Fibroblast of the aortic adventitia (primary cell): ENCODE results near the gene TLE2. TPM values are rescaled to one million over a fixed set of nuclear protein-coding genes. Genes with fewer than 3 reads are reported as not detected.

Experiments used
- DNase-seq: peaks from one replicate; pipeline ENCODE4 v3.0.0-alpha.2; 2010; ENCODE audit warnings: low read depth
- H3K4me3 ChIP-seq: 2 replicates; pipeline ENCODE4 v1.5.1; 2011; ENCODE audit warnings: low read depth, mild to moderate bottlenecking, control low read depth, low read length, moderate library complexity
- total RNA-seq: library from RNA; depleted of rRNA; stranded (reverse); fragments of >200 nt; gene quantifications from 2 replicates; pipeline ENCODE4 v1.2.3, GENCODE V29; 2012; ENCODE audit warnings: low replicate concordance
- TF ChIP-seq, protein P1 (sequence below): IDR thresholded peaks from 2 replicates; pipeline ENCODE4 v1.5.1; 2011; ENCODE audit warnings: mild to moderate bottlenecking, low read length, control low read depth, inconsistent platforms; ENCODE audit not compliant: insufficient read depth

The TLE2 gene
- total RNA-seq, 1 donor = 5.2 TPM

DNA sequence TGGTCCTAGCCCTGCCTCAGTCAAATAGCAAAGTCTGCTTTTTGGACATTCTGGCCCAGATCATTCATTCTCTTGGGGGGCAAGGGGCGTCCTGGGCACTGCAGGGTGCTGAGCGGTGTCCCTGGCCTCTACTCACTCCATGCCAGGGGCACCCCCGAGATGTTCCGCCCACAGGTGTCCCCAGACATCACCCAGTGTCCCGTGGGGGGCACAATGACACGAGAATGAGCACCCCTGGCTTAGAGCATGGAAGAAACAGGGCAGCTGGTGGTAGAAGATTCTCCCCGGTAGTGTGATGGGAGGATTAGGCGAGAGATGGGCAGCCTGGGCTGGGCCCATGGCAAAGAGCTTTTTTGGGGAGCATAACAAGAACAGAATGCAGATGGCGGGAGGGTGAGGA, 38.5 kb upstream of the TLE2 start:
- DNase-seq = no peak
- TF ChIP-seq, protein P1, sequence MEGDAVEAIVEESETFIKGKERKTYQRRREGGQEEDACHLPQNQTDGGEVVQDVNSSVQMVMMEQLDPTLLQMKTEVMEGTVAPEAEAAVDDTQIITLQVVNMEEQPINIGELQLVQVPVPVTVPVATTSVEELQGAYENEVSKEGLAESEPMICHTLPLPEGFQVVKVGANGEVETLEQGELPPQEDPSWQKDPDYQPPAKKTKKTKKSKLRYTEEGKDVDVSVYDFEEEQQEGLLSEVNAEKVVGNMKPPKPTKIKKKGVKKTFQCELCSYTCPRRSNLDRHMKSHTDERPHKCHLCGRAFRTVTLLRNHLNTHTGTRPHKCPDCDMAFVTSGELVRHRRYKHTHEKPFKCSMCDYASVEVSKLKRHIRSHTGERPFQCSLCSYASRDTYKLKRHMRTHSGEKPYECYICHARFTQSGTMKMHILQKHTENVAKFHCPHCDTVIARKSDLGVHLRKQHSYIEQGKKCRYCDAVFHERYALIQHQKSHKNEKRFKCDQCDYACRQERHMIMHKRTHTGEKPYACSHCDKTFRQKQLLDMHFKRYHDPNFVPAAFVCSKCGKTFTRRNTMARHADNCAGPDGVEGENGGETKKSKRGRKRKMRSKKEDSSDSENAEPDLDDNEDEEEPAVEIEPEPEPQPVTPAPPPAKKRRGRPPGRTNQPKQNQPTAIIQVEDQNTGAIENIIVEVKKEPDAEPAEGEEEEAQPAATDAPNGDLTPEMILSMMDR = no peak
- H3K4me3 ChIP-seq = no peak overlapping the region

DNA sequence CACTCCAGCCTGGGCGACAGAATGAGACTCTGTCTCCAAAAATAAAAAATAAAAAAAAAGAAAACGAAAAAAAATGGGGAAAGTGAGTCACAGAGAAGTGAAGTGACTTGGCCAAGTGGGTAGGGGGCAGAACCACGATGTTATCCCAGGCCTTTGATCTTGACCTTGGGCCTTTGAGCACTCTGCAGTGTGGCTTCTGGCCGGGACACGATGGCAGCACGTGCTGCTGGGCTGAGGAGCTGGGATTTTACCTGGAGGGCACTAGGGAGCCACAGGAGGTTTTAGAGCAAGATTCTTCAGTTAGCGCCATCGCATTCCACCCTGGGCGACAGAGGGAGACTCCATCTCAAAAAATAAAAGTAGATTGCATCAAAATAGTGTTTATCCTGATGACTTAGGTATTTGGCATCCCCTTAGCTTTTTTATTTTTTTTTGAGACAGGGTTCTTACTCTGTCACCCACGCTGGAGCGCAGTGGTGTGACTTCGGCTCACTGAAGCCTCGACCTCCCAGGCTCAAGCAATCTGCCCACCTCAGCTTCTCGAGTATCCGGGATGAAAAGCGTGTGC, 37.5 kb upstream of the TLE2 start:
- no peak for DNase-seq
- no peak overlapping the region for H3K4me3 ChIP-seq
- TF ChIP-seq, protein P1 = no peak

DNA sequence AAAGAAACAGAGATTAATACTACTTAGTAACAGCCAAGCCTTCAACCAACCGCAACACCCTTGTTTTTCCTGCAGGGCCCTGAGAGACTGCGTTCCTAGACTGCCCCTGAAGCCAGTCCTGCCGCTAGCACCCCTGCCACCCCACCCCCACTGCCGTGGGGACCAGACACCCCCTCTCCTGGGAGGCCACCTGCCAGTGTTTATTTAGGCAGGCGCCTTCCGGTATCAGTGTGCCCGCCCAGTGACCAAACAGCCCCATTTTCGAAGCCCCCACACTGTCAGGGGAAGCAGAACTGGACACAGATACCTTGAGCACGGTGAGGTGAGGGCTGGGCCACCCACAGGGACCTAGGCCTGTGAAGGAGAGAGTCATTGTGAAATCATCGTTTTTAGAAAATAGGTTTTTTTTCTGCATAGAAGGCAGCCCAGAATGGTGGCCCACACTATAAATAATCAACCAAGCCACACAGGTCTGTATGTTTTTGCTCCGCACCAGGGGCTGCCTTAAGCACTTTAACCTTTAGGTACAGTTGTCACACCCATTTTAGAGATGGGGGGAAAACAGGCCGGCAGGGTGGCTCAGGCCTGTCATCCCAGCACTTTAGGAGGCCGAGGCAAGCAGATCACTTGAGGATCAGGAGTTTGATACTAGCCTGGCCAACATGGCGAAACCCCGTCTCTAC, 36.7 kb upstream of the TLE2 start:
- no peak for DNase-seq
- TF ChIP-seq, protein P1 = no peak
- H3K4me3 ChIP-seq = no peak overlapping the region

DNA sequence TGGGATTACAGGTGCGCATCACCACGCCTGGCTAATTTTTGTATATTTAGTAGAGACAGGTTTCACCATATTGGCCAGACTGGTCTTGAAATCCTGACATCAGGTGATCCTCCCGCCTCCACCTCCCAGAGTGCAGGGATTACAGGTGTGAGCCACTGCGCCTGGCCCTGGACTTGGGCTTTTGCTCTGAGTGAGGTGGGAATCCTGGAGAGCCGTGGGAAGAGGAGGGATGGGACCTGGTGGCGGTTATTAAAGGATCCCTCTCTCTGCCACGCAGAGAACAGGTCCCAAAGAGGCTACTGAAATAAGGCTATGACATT, 34.9 kb upstream of the TLE2 start:
- DNase-seq = no peak
- H3K4me3 ChIP-seq = no peak overlapping the region
- TF ChIP-seq, protein P1 = no peak

DNA sequence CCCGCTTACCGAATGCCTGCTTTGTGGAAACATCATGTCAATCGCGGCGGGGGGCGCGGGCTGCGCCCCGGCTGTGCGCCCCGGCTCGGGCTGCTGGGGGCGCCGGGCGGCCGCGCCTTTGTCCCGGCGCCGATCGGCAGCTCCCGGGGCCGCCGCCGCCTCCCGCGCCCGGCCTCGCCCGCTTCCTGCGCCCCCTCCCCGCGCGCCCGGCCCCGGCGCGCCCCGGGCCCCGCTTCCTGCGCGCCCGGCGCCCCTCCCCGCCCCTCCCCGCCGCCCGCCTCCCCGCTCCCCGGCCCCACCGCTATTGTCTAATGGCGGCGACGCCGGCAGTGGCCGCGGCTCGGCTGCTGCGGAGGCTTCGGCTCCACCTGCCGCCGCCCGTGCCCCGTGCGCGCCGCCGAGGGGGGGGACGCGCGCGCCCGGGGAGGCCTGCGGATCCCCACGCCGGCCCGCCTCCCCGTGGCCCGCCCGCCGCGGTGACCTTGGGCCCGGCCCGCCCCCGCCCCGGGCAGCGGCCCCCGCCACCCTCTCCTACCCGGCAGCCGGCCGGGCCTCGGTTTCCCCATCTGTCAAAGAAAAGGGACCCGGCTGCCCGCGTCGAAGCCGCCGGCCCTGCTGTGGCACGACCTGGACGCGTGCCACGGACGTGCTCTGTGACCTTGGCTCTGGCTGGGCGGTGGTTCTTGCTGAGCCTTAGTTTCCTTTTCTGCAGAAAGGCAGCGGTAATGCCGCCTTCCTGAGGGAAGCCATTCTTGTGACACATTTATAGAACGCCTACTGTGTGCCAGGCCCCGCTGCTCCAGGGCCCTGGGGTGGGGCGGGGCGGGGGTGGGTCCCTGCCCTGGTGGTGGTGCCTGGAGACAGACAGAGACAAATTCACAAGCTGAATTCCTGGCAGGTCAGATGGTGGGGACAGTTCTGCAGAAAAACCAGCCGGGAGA, 33.4 kb upstream of the TLE2 start, which contains the start of gene TLE5:
Gene TLE5 (minus strand): TSS at position 331 of the 941 bp plus-strand sequence. CDS start 295 bp downstream, at position 36.
- H3K4me3 ChIP-seq = peak within 1 kb of the TSS; percentile 79
- TF ChIP-seq, protein P1 = no peak
- DNase-seq = no peak

DNA sequence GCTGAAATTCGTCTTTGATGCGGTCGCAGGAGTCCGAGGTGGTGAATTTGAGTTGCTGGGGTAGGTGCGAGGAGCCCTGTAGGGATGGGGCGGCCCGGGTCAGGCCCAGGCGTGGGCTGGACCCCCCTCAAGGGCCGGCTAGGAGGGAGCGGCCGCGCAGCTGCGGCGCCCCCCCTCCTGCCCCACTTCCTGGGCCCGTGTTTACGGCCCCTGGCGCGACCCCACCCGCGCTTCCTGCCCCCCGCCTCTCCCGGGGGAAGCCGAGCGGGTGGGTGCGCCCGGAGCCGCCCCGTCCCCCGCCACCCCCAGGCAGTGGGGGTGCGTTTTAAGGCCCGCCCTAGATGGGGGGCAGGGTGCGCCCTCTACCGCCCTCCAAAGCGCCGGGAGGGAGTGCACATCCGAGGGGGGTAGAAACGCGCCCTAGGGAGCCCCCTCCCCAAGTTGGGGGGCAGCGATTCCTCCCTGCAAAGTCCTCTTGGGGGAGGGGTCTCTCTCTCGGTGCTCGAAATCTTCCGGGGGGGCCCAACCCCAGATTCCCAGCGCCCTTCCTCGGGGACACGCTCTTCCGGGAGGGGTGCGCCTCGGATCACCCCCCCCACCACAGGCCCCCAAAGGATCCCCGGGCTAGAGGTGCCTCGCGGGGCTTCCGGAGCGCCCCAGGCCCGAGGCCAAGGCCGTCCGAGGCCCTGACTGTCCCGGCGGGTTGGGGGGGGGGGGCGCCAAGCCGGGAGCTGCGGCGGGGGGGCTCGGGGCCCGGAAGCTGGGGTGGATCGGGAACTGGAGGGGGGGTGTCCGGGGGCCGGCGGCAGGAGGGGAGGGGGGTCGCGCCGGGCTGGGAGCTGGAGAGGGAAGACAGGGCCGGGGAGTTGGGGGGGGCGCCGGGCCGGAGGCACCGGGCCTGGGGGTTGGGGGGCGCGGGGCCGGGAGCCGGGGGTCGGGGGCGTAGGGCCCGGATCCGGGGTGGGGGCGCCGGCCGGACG, 32.4 kb upstream of the TLE2 start:
- TF ChIP-seq, protein P1 = peak; percentile 27
- DNase-seq = no peak
- H3K4me3 ChIP-seq = peak overlapping the region; percentile 79
